GM21360 (cell line): ENCODE results near the gene ARMC7.
"Not testable (repeated sequence)": the region's sequence is repeated elsewhere in the genome, so short reads cannot be mapped to it uniquely, and the experiment has no call there.

Experiments used
- ATAC-seq: cut with Tn5 transposase; IDR thresholded peaks from one replicate; pipeline ENCODE4 v1.9.1; 2021; ENCODE audit warnings: mild to moderate bottlenecking, moderate library complexity; ENCODE audit not compliant: unreplicated experiment

ARMC7 gene

GRCh38 chr17:75152523-75152921 is 42.8 kb downstream of the ARMC7 start:
- ATAC-seq: no peak

- no peak for ATAC-seq
These were observed 43.4 kb downstream of the ARMC7 start for GRCh38 chr17:75152922-75153779.

GRCh38 chr17:75153780-75154194 is 44.0 kb downstream of the ARMC7 start:
- ATAC-seq: peak; percentile 17

DNA sequence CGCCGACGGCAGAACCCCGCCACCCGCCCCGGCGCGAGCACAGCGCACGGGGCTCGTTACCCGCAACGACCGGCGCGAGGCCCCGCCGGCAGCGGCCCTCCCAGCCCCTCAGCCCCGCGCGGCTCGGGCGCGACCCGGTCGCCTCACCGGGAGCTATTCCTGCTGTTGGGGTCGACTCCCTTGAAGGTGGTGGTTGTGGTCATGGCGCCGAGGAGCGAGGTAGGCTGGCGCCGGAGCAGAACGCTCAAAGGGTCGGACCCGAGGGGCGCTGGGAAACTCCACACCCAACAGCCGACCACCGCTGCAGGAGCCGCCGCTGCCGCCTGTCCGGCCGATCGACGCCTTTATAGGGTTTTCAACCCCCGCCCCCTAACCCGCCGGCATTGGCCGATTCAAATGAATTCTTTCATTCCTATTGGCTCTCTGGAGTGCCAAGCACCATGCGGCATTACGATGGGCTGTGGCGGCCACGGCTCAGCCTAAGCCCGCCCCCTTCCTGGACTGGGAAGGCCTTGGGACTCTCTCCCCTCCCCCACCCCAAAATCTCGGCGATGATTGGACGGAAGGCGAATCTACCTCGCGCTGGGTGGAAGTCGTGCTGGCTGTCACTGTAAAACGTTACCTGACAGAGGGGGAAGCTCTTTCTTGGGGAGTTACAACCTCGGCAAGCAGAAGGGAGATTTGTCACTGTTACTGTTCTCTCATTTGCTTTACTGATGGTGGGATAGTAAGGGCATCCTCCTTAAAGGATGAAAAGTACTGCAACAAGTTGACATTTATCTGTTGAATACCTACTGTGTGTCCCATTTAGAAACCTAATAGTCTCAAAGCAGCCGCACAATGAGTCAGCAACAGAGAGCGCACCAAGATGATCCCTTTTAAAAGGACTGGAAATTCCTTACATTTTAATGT is 44.7 kb downstream of the ARMC7 start, which contains the start of gene JPT1:
Gene JPT1 (minus strand): TSS at position 318 of the 912 bp plus-strand sequence. CDS start 115 bp downstream, at position 203.
- peak; percentile 89 for ATAC-seq

DNA sequence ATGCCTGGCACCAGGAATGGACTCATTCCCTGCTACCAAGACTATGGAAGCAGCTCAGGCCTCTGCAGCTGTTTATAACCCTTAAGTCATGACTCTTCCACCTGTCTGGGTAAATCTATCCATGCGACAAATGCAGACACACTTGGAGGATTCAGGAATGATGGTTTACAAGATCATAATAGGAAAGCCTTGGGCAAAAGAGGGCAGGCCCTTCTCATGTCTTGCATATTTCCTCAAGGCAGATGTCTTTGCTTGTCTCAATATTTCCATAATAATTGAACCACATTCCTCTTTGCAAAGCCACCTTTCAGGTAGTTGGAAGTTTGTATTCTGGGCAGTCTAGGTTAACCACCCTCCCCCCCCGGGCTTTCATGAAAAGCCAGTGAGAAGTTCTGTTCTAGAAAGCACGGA is 45.4 kb downstream of the ARMC7 start:
- ATAC-seq: no peak

DNA sequence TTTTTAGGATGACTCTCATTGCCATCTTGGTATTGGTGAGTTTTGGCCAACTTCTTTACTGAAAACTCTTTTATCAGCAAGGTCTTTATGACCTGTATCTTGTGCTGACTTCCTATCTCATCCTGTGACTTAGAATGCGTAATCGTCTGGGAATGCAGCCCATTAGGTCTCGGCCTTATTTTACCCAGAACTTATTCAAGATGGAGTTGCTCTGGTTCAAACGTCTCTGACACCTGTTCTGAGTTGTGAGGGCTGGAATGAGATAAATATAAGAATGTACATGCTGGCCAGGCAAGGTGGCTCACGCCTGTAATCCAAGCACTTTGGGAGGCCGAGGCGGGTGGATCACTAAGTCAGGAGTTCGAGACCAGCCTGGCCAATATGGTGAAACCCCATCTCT is 48.7 kb downstream of the ARMC7 start:
- not testable (repeated sequence) for ATAC-seq

- no peak for ATAC-seq
These were observed 49.6 kb downstream of the ARMC7 start for GRCh38 chr17:75159196-75160031.

GRCh38 chr17:75160211-75160610 is 50.4 kb downstream of the ARMC7 start:
- no peak for ATAC-seq

- no peak for ATAC-seq
These were observed 53.3 kb downstream of the ARMC7 start for GRCh38 chr17:75163074-75163473.

- ATAC-seq: not testable (repeated sequence)
These were observed 54.8 kb downstream of the ARMC7 start for GRCh38 chr17:75164606-75165005.

DNA sequence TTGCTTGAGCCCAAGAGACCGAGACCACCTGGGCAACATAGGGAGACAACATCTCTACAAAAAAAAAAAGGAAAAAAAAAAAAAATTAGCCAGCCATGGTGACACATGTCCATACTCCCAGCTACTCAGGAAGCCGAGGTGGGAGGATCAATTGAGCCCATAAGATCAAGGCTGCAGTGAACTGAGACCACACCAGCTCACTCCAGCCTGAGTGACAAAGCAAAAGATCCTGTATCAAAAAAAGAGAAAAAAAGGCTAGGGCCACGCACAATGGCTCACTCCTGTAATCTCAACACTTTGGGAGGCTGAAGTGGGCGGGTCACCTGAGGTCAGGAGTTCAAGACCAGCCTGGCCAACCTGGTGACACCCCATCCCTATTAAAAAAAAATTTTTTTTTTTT is 59.2 kb downstream of the ARMC7 start:
- no peak for ATAC-seq

GRCh38 chr17:75173526-75173925 is 63.8 kb downstream of the ARMC7 start:
- no peak for ATAC-seq

- no peak for ATAC-seq
These were observed 65.2 kb downstream of the ARMC7 start for GRCh38 chr17:75174996-75175395.

DNA sequence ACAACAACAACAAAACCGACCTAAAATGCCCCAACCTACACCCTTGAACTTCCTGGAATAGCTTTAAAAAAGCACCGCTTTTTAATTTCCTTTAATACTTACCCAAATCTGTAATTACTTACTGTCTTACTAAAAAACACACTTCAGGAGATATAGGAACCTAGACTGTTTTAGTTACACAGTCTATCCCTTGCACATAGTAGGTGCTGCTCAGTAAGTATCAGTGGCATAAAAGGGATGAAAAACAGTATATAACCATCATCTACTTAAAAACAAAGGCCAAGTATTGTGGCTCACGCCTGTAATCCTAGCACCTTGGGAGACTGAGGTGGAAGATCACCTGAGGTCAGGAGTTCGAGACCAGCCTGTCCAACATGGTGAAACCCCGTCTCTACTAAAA is 66.9 kb downstream of the ARMC7 start:
- no peak for ATAC-seq

GRCh38 chr17:75178453-75178852 is 68.7 kb downstream of the ARMC7 start:
- ATAC-seq: no peak
